ENCODE data around the gene TTLL6.

DNA sequence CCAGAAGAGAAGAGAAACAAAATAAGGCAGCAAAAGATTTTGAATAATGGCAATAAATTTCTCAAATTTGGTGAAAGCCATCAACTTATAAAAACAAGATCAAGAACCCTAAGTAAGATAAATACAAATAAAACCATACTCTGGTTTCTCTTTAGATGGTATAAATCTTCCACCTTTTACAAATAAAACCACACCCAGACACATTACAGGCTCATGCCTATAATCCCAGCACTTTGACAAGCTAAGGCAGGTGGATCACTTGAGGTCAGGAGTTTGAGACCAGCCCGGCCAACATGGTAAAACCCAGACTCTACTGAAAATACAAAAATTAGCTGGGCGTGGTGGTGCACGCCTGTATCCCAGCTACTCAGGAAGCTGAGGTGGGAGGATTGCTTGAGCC is 43.8 kb downstream of the TTLL6 start:
- TF ChIP-seq, protein P1, sequence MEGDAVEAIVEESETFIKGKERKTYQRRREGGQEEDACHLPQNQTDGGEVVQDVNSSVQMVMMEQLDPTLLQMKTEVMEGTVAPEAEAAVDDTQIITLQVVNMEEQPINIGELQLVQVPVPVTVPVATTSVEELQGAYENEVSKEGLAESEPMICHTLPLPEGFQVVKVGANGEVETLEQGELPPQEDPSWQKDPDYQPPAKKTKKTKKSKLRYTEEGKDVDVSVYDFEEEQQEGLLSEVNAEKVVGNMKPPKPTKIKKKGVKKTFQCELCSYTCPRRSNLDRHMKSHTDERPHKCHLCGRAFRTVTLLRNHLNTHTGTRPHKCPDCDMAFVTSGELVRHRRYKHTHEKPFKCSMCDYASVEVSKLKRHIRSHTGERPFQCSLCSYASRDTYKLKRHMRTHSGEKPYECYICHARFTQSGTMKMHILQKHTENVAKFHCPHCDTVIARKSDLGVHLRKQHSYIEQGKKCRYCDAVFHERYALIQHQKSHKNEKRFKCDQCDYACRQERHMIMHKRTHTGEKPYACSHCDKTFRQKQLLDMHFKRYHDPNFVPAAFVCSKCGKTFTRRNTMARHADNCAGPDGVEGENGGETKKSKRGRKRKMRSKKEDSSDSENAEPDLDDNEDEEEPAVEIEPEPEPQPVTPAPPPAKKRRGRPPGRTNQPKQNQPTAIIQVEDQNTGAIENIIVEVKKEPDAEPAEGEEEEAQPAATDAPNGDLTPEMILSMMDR (IDR thresholded peaks at IDR 0.05 in 2 of 3, conservative IDR thresholded peaks at IDR 0.05 in 1 of 3; ENCODE audit: insufficient read depth in 2 of 3, low read depth in 1 of 3, low read length in 3 of 3): no peak
- TF ChIP-seq SRF (CRISPR knock-in tag; IDR thresholded peaks at IDR 0.05) (no peak), RBM17 (IDR thresholded peaks at IDR 0.05; ENCODE audit: borderline replicate concordance, low read depth, low read length) (no peak), POLR2G (IDR thresholded peaks at IDR 0.05; ENCODE audit: low read depth, low read length) (no peak), ZFX (CRISPR knock-in tag; IDR thresholded peaks at IDR 0.05) (no peak), RFX1 (IDR thresholded peaks at IDR 0.05) (no peak), CBX2 (IDR thresholded peaks at IDR 0.05; ENCODE audit: insufficient read depth, low read length, poor library complexity, severe bottlenecking) (no peak), POLR2A (conservative IDR thresholded peaks at IDR 0.05) (no peak), RFX5 (IDR thresholded peaks at IDR 0.05; ENCODE audit: low read depth, low read length) (no peak), BCL6 (CRISPR knock-in tag; IDR thresholded peaks at IDR 0.05) (no peak)
